ENCODE measurements around the gene SORCS2.

- TF ChIP-seq EZH2phosphoT487 (IDR thresholded peaks at IDR 0.05; ENCODE audit: insufficient read depth, low read depth): no peak
- TF ChIP-seq EZH2 (IDR thresholded peaks at IDR 0.05; ENCODE audit: insufficient read depth, poor library complexity, severe bottlenecking): no peak
Measured at GRCh38 chr4:7197910-7198309, 5.6 kb downstream of the SORCS2 start.

All from GM23248 (cell line).